ENCODE measurements around the gene FAM131C.

DNA sequence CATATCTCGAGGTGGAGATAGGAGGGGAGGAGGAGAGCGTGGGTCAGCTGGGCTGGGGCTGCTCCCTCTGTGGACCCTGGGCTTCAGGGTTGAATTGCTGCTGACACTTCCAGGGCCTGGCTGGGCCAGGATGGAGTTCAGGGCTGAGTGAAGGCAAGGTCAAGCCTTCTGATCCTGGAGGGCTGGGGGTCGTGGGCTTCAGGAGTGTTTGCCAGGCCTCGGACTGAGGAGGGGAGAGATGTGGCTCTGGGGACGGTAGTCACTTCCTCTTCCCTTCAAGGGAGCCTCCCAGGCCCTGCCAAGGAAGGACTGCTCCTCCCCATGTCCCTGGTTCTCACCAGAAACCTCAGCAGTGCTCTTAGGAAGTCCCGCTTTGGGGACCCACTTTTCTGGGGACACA is 12.1 kb upstream of the FAM131C start:
- TF ChIP-seq, protein P1, sequence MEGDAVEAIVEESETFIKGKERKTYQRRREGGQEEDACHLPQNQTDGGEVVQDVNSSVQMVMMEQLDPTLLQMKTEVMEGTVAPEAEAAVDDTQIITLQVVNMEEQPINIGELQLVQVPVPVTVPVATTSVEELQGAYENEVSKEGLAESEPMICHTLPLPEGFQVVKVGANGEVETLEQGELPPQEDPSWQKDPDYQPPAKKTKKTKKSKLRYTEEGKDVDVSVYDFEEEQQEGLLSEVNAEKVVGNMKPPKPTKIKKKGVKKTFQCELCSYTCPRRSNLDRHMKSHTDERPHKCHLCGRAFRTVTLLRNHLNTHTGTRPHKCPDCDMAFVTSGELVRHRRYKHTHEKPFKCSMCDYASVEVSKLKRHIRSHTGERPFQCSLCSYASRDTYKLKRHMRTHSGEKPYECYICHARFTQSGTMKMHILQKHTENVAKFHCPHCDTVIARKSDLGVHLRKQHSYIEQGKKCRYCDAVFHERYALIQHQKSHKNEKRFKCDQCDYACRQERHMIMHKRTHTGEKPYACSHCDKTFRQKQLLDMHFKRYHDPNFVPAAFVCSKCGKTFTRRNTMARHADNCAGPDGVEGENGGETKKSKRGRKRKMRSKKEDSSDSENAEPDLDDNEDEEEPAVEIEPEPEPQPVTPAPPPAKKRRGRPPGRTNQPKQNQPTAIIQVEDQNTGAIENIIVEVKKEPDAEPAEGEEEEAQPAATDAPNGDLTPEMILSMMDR (IDR thresholded peaks at IDR 0.05), result no peak
- no peak for TF ChIP-seq POLR2A (IDR thresholded peaks at IDR 0.05)
